ENCODE data around the gene PPFIBP1. TPM values are rescaled to one million over a fixed set of nuclear protein-coding genes. Genes with fewer than 3 reads are reported as not detected.

The PPFIBP1 gene
- total RNA-seq, 3 donors from 2014 or later (not counting 1 experiment from before 2014, with no cell fraction given), result 0.73 to 1.6 (median 1.4) TPM

DNA sequence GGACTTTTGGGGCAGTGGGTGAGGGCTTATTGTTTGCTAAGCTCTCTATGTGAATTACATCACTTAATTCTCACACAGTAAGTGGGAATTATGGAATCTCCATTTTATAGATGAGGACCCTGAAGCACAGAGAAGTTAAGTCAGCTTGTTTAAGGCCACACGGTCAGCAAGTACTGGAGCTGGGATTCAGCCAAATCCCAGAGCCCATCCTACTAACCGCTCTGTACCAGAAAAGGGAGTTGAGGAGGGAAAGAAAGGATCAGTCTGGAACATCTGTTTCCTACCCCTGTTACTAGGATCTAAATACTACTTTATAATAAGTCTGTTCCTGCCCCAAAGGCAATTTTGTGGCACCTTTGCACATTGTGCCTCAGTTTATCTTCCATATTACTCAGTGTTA, 42.6 kb downstream of the PPFIBP1 start:
- H3K4me1 ChIP-seq (ENCODE audit: control insufficient read depth, insufficient read depth, low read length), result no peaks in the 10 kb centered on the region
- no peaks in the 10 kb centered on the region for H3K9me3 Mint-ChIP-seq
- peaks cover 9 to 14% of the 10 kb centered on the region in 2 donors for H3K27me3 Mint-ChIP-seq (ENCODE audit: low read depth in 2 of 2)
- no peak overlapping the region for H3K4me3 Mint-ChIP-seq
- intact Hi-C loops (cut with micrococcal nuclease), result no loop called here
- H3K27me3 ChIP-seq (ENCODE audit: control insufficient read depth, insufficient read depth, low read length), result no peaks in the 10 kb centered on the region
- TF ChIP-seq CTCF (IDR thresholded peaks at IDR 0.05), result no peak
- H3K36me3 ChIP-seq (ENCODE audit: control insufficient read depth, insufficient read depth, low read length), result no peaks in the 10 kb centered on the region
- no peak overlapping the region for H3K4me3 ChIP-seq (ENCODE audit: low read length)
- no peaks in the 10 kb centered on the region for H3K36me3 Mint-ChIP-seq
- DNase-seq (no peak), ATAC-seq (no peak)
- 91% methylated on average over 2 of the region's 2 CpGs for WGBS (ENCODE audit: insufficient coverage)
- no peaks in the 10 kb centered on the region for H3K9me3 ChIP-seq (ENCODE audit: control insufficient read depth, insufficient read depth, low read length)
- no peaks in the 10 kb centered on the region for H3K4me1 Mint-ChIP-seq
- no peak overlapping the region for H3K27ac Mint-ChIP-seq
- H3K27ac ChIP-seq (ENCODE audit: low read length), result no peak overlapping the region

- TF ChIP-seq CTCF (IDR thresholded peaks at IDR 0.05), result no peak
- peaks cover 0 to 4% of the 10 kb centered on the region in 2 donors for H3K4me1 Mint-ChIP-seq
- DNase-seq (no peak), ATAC-seq (no peak)
- H3K4me3 ChIP-seq (ENCODE audit: low read length), result no peak overlapping the region
- WGBS (ENCODE audit: insufficient coverage), result no CpG with 5 or more reads among the region's 1 CpG
- intact Hi-C loops (cut with micrococcal nuclease), result no loop called here
- no peaks in the 10 kb centered on the region for H3K36me3 Mint-ChIP-seq
- H3K27me3 Mint-ChIP-seq (ENCODE audit: low read depth in 2 of 2), result peaks cover 0 to 3% of the 10 kb centered on the region in 2 donors
- no peak overlapping the region for H3K27ac Mint-ChIP-seq
- no peak overlapping the region for H3K4me3 Mint-ChIP-seq
- H3K27ac ChIP-seq (ENCODE audit: low read length), result no peak overlapping the region
- H3K9me3 ChIP-seq (ENCODE audit: control insufficient read depth, insufficient read depth, low read length), result no peaks in the 10 kb centered on the region
- no peaks in the 10 kb centered on the region for H3K36me3 ChIP-seq (ENCODE audit: control insufficient read depth, insufficient read depth, low read length)
- no peaks in the 10 kb centered on the region for H3K27me3 ChIP-seq (ENCODE audit: control insufficient read depth, insufficient read depth, low read length)
- no peaks in the 10 kb centered on the region for H3K9me3 Mint-ChIP-seq
- no peaks in the 10 kb centered on the region for H3K4me1 ChIP-seq (ENCODE audit: control insufficient read depth, insufficient read depth, low read length)
Measured at GRCh38 chr12:27571463-27571862, 47.5 kb downstream of the PPFIBP1 start.

- Histone ChIP-seq H3K27me3 (ENCODE audit: control insufficient read depth, insufficient read depth, low read length) (no peaks in the 10 kb centered on the region), H3K9me3 (ENCODE audit: control insufficient read depth, insufficient read depth, low read length) (no peaks in the 10 kb centered on the region), H3K27ac (ENCODE audit: low read length) (no peak overlapping the region), H3K36me3 (ENCODE audit: control insufficient read depth, insufficient read depth, low read length) (no peaks in the 10 kb centered on the region), H3K4me3 (ENCODE audit: low read length) (no peak overlapping the region), H3K4me1 (ENCODE audit: control insufficient read depth, insufficient read depth, low read length) (no peaks in the 10 kb centered on the region)
- peaks cover 0 to 4% of the 10 kb centered on the region in 2 donors for H3K27me3 Mint-ChIP-seq (ENCODE audit: low read depth in 2 of 2)
- 73% methylated on average over 1 of the region's 2 CpGs for WGBS (ENCODE audit: insufficient coverage)
- H3K36me3 Mint-ChIP-seq, result no peaks in the 10 kb centered on the region
- no peaks in the 10 kb centered on the region for H3K9me3 Mint-ChIP-seq
- TF ChIP-seq CTCF (IDR thresholded peaks at IDR 0.05), result no peak
- H3K4me3 Mint-ChIP-seq, result no peak overlapping the region
- no peak for ATAC-seq
- peaks cover 0 to 4% of the 10 kb centered on the region in 2 donors for H3K4me1 Mint-ChIP-seq
- no peak for DNase-seq
- no peak overlapping the region for H3K27ac Mint-ChIP-seq
- intact Hi-C loops (cut with micrococcal nuclease), result no loop called here
Measured at GRCh38 chr12:27572486-27573255, 48.7 kb downstream of the PPFIBP1 start.

DNA sequence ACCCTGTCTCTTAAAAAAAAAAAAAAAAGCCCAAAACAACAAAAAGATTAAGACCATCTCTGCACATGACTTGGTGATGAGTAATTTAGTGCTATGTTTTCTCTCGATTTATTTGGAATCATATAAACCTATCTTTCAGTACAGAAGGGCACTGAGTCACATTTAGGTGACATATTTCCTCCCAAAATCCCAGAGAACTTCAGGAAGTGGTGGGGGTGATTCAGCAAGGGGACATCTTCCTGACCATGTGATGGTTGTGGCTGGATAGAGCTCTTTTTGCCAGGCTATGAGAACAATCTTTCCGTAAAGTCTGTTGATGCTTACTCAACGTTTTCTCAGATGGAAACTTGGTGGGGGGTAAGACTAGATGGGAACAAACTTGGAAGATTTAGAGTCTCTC, 50.0 kb downstream of the PPFIBP1 start:
- H3K9me3 Mint-ChIP-seq, result no peaks in the 10 kb centered on the region
- H3K36me3 Mint-ChIP-seq, result no peaks in the 10 kb centered on the region
- Histone ChIP-seq H3K9me3 (ENCODE audit: control insufficient read depth, insufficient read depth, low read length) (no peaks in the 10 kb centered on the region), H3K36me3 (ENCODE audit: control insufficient read depth, insufficient read depth, low read length) (no peaks in the 10 kb centered on the region), H3K27ac (ENCODE audit: low read length) (no peak overlapping the region), H3K27me3 (ENCODE audit: control insufficient read depth, insufficient read depth, low read length) (no peaks in the 10 kb centered on the region), H3K4me1 (ENCODE audit: control insufficient read depth, insufficient read depth, low read length) (no peaks in the 10 kb centered on the region), H3K4me3 (ENCODE audit: low read length) (no peak overlapping the region)
- no peak for TF ChIP-seq CTCF (IDR thresholded peaks at IDR 0.05)
- ATAC-seq (no peak), DNase-seq (no peak)
- peaks cover 0 to 4% of the 10 kb centered on the region in 2 donors for H3K4me1 Mint-ChIP-seq
- H3K4me3 Mint-ChIP-seq, result no peak overlapping the region
- 63% methylated on average over 2 of the region's 3 CpGs for WGBS (ENCODE audit: insufficient coverage)
- no peak overlapping the region for H3K27ac Mint-ChIP-seq
- peaks cover 0 to 3% of the 10 kb centered on the region in 2 donors for H3K27me3 Mint-ChIP-seq (ENCODE audit: low read depth in 2 of 2)
- intact Hi-C loops (cut with micrococcal nuclease), result no loop called here

Measured in natural killer cell (primary cell).